HG03025 (cell line): ENCODE measurements around the gene MGAM2.
"Not testable (repeated sequence)": the region's sequence is repeated elsewhere in the genome, so short reads cannot be mapped to it uniquely, and the experiment has no call there.

Source experiments
- ATAC-seq: cut with Tn5 transposase; IDR thresholded peaks from one replicate; pipeline ENCODE4 v1.9.1; 2021; ENCODE audit warnings: mild to moderate bottlenecking, moderate library complexity; ENCODE audit not compliant: unreplicated experiment, low FRiP score

Gene MGAM2

GRCh38 chr7:142111499-142111898 lies at the start of gene MGAM2:
MGAM2 (plus strand) TSS chr7:142111718; CDS start chr7:142116874, 5,156 bp downstream.
- no peak for ATAC-seq

DNA sequence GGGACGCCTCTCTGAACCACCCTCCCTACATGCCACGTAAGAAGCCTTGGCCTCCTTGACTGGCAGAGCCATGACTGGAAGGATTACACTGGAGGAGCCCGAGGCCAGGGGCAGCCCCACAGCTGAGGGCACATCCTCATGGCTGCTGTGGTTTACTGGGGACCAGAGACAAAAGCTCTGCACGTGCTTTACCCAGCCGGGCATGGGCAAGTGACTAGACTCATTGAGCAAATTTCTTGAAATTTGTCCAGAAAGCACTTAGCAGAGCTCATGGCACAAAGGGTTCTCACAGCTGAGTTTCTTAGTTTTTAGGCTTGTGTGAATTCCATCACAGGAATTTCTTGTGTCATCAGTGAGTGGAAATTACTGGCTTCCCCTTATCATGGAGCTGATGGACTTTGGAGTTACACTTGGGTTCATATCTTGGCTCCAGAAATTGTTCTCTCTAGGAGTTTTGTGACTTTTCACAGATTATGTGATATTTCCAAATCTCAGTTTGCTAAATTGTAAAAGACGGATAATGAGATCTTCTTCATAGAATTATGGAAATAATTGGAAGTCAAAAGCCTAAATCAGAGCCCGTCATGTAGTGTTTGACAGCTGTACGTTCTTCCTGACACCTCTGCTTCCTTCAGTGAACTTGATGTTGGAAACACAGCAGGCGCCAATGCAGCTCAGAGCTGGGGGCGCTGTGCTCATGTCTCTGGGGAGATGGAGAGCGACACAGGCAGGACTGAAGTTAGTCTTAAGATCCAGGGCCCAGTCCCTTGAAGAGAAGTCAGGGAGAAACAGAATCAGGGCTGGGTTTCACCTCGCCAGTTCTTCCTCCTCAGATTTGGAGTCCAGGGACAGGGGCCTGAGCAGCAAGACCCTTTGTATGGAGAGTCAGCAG lies 47.7 kb upstream of the MGAM2 start:
- ATAC-seq: no peak

DNA sequence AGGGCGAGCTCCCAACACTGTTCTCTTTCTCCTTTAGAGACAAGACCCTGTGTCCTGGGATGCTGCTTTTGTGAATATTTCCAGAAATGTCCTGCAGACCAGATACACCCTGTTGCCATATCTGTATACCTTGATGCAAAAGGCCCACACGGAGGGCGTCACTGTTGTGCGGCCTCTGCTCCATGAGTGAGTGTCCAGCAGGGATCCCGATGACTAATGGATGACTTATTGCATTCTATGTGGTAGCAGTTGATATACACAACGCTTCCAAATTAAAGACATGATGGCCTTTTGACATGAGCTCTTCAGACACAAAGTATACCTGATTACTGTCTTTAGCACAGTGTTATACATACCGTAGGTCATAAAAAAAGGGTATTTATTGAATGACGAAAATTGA lies 45.0 kb upstream of the MGAM2 start:
- ATAC-seq: no peak

- no peak for ATAC-seq
Observed at GRCh38 chr7:142077762-142078161, 33.8 kb upstream of the MGAM2 start.

- no peak for ATAC-seq
Observed at GRCh38 chr7:142083605-142084004, 27.9 kb upstream of the MGAM2 start.

GRCh38 chr7:142085428-142085827 lies 26.1 kb upstream of the MGAM2 start:
- ATAC-seq: no peak

DNA sequence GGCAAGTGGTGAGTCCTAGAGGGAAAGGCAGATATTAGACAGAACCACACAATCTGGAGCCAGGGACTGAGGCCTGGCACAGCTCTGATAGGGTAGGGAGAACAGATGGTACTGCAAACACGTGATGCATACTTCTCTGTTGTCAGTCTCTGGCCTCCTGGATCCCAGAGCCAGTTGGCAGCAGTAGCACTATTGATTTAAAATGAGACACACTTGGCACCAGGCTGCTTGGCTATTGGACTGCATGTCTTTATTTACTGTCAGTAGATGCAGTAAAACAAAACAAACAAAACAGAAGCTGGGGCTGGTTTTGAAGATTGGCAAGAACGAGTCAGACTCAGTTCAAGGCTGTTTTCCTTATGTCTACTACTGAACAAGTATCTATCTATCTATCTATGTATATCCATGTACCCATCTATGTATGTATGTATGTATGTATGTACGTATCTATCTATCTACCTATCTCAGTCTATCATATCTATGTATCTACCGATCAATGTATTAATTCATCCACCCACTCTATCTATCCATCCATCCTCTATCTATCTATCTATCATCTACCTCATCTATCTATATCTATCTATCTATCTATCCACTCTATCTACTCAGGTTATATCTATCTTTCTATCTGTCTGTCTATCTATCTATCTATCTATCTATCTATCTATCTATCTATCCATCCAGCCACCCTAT lies 23.4 kb upstream of the MGAM2 start:
- ATAC-seq: no peak

DNA sequence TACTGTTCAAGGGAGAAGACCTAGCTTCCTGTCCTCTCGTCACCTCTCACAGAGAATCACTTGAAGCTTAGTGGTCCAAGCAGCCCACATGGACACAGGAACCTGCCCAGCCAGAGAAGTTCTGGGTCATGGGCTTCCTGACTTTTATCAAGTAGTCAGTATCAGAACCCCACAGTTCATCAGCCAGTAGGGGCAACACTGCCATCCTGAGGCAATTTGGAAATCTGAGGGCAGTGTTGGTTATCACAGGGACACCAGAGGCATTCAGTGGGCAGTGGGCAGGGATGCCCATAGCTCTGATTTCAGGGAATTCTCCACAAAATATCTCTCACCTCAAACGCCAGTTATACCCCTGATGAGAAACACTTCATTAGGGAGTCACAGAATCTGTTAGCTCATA lies 22.5 kb upstream of the MGAM2 start:
- no peak for ATAC-seq

DNA sequence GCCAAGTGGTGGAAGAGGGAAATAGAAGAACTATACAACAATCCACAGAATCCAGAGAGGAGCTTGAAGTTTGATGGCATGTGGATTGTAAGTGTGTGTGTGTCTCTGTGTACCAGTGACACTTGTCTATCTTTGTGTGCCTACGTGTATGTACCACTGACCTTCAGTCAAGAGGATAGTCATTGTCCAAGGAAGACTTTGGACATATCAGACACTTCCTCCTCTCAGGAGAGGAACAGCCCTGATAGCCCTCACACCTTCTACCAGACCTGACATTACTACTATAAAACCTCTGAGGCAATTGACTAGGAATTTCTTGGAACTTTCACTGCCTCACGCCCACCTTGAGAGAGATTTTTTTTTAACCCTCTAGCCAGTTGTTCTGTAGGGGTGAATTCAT lies 19.6 kb upstream of the MGAM2 start:
- no peak for ATAC-seq

DNA sequence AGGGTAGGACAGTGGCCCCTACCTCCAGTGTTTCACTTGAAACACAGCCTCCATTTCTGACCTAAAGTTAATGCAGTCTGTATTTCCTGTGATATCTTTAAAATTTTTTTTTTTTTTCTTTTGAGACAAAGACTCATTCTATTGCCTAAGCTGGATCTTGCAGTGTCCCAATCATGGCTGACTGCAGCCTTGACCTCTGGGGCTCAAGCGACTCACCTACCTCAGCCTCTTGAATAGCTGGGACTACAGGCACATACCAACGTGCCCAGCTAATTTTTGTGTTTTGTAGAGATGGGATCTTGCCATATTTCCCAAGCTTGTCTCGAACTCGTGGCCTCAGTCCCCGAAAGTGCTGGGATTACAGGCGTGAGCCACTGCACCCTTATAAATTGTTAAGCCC lies 16.7 kb upstream of the MGAM2 start:
- ATAC-seq: no peak

GRCh38 chr7:142097571-142097970 lies 13.9 kb upstream of the MGAM2 start:
- ATAC-seq: no peak

DNA sequence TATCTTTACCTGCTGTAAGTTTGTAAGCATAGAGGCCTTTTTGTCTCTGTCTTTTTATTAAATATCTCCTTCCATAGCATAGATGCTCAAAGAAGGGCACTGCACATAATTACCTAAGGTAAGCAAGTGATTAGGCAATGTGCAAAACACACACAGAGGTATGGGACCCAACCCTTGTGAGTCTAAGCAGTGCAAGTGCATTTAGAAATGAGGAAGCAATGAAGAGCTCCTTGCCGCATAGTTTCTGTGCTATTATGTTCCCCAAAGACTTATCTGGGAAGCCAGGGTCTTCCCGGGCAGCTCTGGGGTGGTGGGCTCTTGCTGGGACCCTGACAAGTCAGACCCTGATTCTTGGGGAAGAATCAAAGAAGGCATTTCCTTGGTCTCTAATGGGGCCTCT lies 13.5 kb upstream of the MGAM2 start:
- ATAC-seq: no peak

GRCh38 chr7:142099347-142099746 lies 12.2 kb upstream of the MGAM2 start:
- ATAC-seq: not testable (repeated sequence)

GRCh38 chr7:142100634-142101033 lies 10.9 kb upstream of the MGAM2 start:
- ATAC-seq: no peak

DNA sequence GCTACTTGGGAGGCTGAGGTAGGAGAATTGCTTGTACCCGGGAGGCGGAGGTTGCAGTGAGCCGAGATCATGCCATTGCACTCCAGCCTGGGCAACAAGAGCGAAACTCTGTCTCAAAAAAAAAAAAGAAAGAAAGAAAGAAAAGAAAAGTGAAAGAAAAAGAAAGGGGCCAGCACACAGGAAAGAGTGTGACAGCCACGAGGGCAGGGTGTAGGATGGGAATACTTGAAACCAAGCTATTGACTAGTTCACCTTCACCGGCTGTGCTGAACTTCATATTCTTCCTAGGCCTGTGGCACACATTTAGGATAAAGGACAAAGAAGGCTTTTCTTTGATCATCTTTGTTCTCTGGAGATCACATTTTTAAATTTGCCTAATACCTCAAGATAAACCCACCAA lies 9.7 kb upstream of the MGAM2 start:
- not testable (repeated sequence) for ATAC-seq

DNA sequence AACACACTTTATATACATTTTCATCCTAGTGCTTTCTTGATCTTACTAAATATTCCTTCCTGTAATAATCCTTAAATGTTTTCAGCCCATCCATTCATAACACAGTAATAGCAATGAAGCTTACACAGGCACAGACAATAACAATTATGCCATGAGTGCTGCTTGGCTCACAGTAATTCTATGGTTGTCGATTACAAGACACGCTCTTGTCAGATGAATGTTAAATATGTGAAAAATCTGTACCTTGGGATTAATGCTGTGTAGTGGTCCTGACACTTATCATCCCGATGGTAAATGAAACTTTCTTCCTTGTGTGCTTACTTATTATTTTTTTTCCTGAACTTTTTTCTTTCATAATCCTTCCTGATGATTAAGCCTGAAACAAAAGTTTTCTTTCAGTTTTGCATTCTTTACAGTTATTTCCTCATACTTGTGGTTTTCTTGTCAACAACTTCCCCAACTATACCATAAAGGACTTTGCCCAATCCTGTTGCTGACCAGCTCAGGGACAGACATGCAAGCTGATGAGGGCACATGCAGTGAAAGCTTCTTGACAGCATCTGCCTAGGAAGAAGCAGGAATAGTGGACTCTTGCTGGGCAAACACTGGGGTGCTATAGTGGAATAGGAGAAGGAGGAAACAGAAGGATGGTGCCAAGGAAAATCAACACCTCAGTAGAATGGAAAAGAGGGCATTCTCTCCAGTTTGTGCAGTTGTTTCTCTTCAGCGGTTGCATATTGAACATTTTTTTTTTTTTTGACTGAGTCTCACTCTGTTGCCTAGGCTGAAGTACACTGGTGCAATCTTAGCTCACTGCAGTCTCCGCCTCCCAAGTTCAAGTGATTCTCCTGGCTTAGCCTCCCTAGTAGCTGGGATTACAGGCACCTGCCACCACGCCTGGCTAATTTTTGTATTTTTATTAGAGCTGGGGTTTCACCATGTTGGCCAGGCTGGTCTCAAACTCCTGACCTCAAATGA lies 6.7 kb upstream of the MGAM2 start:
- ATAC-seq: no peak

DNA sequence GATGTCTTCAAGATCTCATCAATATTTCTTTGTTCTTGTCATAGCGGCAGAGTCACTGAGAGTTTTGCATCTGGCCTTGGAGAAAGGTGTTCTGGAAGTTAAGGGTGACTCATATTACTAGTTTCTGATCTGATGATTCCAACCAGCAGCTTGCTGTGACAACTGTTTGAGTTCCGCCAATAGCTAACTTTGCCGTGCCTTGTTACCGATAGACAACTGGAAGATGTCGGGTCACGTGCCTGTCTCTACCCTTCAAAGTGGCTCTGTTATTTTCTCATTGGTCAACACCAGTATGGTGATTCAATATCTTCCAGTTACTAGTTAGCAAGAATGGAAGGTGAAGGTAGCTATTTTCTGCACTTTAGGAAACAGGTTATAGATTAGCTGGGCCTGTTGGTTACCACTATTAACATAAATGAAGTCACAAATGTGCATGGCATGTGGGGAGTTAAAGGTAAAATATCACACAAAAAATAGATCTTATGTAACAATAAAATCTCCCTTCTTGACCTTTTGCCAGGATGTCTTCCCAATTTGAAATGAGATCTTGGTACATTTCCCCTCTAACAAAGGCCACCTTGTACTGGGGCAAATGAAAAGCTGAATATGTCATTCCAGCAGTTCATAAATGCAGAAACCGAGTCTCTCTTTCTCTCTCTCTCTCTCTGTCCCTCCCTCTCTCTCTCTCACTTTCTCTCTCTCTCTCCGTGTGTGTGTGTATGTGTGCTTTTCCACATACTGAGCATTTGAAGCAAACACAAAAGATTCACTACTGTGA lies 2.6 kb upstream of the MGAM2 start:
- no peak for ATAC-seq

DNA sequence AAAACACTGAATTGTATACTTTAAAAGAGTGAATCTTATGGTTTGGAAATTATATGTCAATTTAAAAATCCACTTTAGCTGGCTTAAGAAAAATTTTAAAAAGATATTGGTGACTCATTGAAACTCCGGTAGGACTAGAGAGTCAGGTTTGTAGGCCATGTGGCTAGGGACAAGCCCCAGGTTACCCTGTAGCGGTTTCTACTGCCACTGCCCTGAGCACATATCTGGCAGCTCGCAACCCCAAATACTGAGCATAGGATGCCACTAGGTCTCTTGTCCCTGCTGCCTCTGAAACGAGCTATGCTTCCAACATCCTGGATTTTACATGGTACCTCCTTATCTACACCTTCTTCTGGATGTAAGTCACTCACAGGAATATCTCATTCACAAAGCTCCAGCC lies 1.4 kb upstream of the MGAM2 start:
- no peak for ATAC-seq

DNA sequence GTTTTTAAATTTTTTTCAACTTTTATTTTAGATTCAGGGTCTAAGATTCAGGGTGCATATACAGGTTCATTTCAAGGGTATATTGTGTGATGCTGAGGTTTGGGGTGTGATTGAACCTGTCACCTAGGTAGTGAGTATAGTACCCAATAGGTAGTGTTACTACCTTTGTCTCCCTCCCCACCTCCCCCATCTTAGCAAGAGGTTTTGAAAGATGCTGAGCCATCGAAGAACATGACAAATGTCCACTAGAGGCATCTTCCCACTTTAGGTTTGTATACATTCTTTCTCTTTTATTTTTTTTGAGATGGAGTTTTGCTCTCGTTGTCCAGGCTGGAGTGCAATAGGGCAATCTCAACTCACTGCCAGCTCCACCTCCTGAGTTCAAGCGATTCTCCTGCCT lies 880 bp upstream of the MGAM2 start:
- no peak for ATAC-seq

DNA sequence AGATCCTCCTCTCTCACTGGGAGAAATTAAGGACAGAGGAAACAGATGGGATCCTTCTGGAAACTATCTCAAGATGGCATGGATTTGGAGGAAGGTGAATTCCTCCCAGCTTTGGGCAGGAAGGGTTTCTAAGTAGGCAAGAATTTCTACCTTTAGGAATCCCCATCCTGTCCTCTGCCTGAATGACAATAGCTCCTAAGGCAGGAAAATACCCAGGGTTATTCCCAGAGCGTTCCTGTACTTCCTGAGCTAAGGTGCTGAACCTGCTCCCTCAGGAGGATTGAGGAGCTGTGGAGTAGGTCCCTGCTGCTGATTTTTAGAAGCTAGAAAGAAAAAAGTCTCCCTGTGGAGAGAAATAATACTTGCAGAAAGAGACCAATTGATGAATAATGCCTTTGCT lies 568 bp downstream of the MGAM2 start:
- no peak for ATAC-seq
